ENCODE data around the gene HBS1L.

HBS1L gene

GRCh38 chr6:134999107-134999506, 55.5 kb downstream of the HBS1L start:
- no peak for DNase-seq (ENCODE audit: low spot score)

- no peak for DNase-seq (ENCODE audit: low spot score)
Measured at GRCh38 chr6:134997133-134997995, 57.3 kb downstream of the HBS1L start.

DNA sequence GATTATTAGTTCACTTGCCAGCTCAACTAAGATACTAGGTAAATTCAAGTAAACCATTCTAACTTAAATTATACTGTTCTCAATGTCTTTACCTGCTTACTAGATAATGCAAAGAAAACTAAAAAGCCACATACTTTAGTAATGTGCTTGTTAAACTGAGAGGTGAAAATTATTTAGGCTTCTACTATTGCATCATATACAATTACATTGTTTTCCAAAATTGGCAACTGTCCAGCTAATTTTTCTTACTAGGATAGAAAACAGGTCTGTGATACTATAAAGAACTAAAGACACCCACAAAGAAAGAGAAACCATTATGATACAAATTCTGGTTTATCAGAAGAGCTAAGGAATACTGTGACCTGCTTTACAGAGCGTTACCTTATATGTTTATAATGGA, 59.1 kb downstream of the HBS1L start:
- no peak for DNase-seq (ENCODE audit: low spot score)

DNA sequence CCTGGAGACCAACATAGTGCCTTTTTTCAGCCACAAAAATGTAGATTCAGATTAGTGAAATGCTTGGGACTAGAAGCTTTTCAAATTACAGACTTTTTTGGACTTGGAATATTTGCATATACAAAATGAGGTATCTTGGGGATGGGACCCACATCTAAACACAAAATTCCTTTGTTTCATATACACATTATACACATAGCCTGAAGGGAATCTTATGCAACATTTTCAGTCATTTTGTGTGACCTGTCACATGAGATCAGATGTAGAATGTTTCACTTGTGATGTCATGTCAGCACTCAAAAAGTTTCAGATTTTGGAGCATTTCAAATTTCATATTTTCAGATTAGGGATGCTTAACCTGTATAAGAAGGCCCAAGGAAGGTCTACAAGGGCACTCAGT, 60.2 kb downstream of the HBS1L start:
- no peak for DNase-seq (ENCODE audit: low spot score)

- DNase-seq (ENCODE audit: low spot score), result no peak
Measured at GRCh38 chr6:134992155-134992554, 62.5 kb downstream of the HBS1L start.

GRCh38 chr6:134990262-134990661, 64.4 kb downstream of the HBS1L start:
- DNase-seq (ENCODE audit: low spot score), result no peak

DNA sequence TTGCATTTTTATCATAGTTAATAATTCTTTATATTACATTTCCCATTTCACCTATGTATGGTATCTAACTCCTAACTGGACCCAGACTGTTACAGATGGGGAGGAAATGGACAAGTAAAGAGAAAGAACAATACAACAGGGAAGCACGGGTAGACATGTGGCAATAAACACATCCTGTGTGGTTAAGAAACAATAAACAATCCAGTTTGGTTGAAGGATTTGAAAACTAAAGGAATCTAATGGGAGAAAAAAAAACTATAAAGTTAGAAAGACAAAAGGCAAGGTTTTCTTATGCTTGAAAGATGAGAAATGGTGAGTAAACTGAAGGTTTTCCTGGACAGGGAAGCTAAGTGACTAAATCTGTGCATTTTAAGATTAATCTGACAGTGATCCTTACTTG, 69.8 kb downstream of the HBS1L start:
- no peak for DNase-seq (ENCODE audit: low spot score)

GRCh38 chr6:134983823-134984222, 70.8 kb downstream of the HBS1L start:
- DNase-seq (ENCODE audit: low spot score), result no peak

- no peak for DNase-seq (ENCODE audit: low spot score)
Measured at GRCh38 chr6:134982161-134982560, 72.5 kb downstream of the HBS1L start.

DNA sequence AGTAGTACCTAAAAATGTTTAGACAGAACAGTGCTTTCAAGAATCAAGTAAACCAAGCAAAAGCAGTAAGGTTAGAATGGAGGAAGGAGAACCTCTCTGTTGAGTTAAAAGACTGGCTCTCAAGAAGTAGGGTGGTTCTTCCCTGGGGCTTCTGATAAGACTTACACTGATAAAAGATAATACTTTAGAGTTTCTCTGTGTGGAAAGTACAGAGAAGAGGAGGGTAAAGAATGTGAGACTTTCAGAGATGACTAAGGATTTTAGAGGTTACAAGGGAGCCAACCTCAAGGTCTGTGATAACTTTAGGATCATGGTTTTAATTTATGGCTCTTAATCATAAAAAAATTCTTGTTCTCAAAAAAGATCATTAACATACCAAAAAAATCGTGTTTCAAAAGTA, 73.8 kb downstream of the HBS1L start:
- DNase-seq (ENCODE audit: low spot score), result no peak

DNA sequence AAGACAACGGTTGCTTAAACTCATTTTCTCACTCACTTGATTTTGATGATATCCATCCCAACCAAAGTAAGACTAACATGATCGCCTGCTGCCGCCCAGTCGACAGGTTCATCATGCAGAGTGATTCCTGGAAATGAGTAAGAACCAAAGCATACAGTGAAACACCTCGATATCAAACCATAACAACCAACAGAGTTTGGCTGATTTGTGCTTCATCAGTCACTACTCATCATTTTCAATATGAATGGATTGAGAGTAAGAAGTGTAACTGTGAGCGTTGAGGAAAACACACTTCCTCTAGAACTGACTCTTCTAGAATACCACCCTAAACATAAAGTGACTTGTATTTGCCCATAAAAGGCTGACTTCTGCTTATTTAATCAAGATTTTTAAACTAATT, 75.5 kb downstream of the HBS1L start:
- no peak for DNase-seq (ENCODE audit: low spot score)

GRCh38 chr6:134974370-134974769, 80.3 kb downstream of the HBS1L start:
- no peak for DNase-seq (ENCODE audit: low spot score)

- no peak for DNase-seq (ENCODE audit: low spot score)
Measured at GRCh38 chr6:134967711-134968110, 86.9 kb downstream of the HBS1L start.

DNA sequence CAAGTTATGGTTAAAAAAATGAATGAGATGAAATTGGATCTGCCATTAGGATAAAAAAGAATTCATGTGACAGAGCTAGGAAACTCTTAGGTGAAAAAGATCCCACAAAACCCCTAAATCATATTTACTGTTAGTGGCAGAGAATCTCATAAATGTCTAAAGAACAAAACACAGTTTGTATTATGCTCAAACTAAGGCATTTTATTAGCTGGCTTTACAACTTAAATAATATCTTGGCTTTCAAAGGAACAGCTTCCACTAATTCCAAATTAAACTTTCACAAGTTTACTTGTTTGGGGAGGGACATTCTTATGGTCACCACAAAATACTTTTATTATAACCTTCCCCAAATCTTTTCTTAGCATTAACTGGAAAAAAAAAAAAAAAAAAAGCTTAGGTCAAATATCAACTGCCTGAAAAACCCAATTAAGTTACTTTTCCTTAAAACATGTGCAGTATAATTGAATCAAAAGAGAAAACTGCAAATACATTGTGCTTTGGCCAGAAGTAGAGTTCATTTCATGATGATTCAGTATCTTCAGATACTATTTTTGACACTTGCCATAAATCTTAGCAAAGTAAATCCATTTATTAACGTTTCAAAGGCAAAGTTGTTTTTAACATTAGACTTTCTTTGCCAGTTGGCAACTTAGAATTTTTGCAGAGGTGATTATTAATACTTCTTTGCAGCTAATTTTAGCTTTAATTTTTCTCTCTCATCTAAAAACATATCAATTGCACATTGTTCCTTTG, 90.0 kb downstream of the HBS1L start:
- no peak for DNase-seq (ENCODE audit: low spot score)

DNA sequence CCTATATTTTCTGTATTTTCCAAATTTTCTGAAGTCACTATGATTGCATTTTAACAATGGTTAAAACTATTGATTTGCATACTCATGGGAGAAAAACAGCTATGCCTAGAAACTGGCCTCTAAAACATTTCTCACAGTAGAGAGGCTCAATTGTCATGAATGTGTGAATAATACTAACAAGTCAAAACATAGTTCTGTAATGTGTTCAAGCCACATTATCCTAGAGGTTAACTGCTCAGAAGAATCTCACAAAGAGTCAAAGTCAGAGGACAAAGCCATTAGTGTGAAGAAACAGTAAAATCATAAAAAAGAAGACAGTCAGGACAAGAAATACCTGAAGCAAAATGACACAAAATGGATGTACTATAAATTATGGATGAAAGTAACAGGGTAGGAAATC, 92.2 kb downstream of the HBS1L start:
- no peak for DNase-seq (ENCODE audit: low spot score)

- no peak for DNase-seq (ENCODE audit: low spot score)
Measured at GRCh38 chr6:134961366-134961765, 93.3 kb downstream of the HBS1L start.

DNA sequence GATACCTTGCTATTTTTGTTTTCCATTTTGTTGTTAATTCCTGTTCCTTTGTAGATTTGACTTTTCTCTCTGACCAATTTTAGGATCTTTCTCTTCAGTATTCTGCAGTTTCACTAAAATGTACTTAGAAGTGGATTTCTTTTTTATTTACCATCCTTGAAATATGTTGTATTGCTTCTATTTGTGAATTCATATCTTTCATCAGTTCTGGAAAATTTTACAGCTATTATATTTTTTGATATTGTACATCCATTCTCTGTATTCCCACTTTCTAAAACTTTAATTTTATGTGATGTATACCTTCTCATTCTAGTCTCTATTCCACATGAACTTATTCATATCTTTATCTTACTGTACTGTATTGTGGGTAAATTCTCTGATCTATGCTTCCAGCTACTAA, 95.0 kb downstream of the HBS1L start:
- no peak for DNase-seq (ENCODE audit: low spot score)

DNA sequence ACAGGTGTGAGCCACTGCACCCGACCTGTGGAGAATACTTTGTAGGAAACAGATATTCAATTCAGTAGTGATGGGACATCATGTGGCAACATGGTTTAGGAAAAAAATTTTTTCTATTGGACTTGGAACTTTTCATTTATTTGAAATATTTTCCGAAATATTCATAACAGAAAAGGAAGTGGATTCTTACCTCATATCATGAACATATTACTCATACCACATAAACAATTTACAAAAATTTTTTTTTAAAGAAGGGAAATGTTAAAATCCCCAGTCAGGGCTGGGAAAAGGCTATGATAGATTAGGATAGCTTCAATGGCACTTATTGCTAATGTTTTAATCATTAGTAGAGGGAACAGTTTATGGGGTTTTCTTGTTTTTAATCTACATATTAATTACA, 97.9 kb downstream of the HBS1L start:
- DNase-seq (ENCODE audit: low spot score), result no peak

GRCh38 chr6:134956032-134956431, 98.6 kb downstream of the HBS1L start:
- peak; percentile 13 for DNase-seq (ENCODE audit: low spot score)

DNA sequence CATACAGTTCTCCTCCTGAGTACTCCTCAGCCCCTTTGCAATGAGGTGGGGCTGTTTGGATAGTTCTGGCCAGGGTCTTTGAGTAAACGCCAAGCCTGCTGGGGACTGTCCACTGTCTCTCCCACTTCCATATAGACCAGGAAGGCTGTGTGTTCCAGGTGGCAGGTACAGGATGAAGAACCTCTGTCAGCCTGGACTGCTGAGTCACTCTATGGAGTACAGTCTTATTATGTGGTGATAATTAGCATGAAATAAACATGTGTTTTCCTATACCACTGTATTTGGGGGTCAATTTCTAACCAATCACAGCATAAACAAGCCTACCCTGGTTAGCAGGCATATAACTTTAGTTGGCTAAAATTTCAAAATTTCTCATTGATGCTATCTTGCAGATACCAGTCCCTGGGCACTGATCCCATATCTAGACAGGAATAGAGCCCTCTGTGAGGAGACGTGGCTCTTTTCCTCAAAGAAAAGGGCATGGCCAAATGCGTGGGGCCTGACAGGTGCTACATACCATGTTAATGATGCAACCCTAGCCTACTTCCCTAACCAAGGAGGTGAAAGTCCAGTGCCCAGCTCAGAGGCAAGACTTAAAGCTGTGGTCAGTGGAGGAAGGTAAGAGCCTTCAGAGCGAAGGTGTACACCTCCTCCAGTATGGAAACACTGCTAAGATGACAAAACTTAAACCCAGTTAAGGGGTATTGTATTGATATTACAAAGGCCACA, 100.2 kb downstream of the HBS1L start:
- peak; percentile 52 for DNase-seq (ENCODE audit: low spot score)

GRCh38 chr6:134951494-134952263, 102.9 kb downstream of the HBS1L start:
- DNase-seq (ENCODE audit: low spot score), result no peak

GRCh38 chr6:134950482-134950881, 104.1 kb downstream of the HBS1L start:
- no peak for DNase-seq (ENCODE audit: low spot score)
